ENCODE measurements around the gene ISG15. TPM values are rescaled to one million over a fixed set of nuclear protein-coding genes. Genes with fewer than 3 reads are reported as not detected.

The ISG15 gene
- total and polyA plus RNA-seq, 2 of the 13 experiments (the other 11 are each of a cell fraction or from before 2014, with no cell fraction given), result 42.1 to 54.9 TPM

- intact Hi-C loops (cut with micrococcal nuclease; ENCODE audit: unreplicated experiment) (loop anchor here (10.0 kb wide), 1 partner anchor 229 kb away; the partner anchor contains the start of genes B3GALT6 and SDF4), in situ Hi-C loops (cut with HindIII; ENCODE audit: extremely low pct_ligation_motif_present, low pct_unique_long_range_greater_than_20kb) (no loop called here)
- no peak overlapping the region for H2AFZ ChIP-seq (ENCODE audit: low read length)
- peak overlapping the region; percentile 87 for H3K4me2 ChIP-seq (ENCODE audit: low read depth, low read length)
- POLR2A ChIA-PET, result interaction anchor here (0.7 to 4.1 kb wide), 15 partner anchors 8 to 281 kb away, joined by 3 to 61 read pairs (median 4); partner anchors contain the start of genes AGRN, ISG15 and UBE2J2
- H3K9me3 ChIP-seq (ENCODE audit: low read length), result no peaks in the 10 kb centered on the region
- H3K4me1 ChIP-seq (ENCODE audit: insufficient read depth, low read length), result peaks cover 54% of the 10 kb centered on the region
- ATAC-seq, result peak; percentile 17
- 7% methylated on average over 3 of the region's 23 CpGs for WGBS (ENCODE audit: low lambda C conversion rate)
- no peaks in the 10 kb centered on the region for H3K36me3 ChIP-seq (replicated peaks in 1 of 2; ENCODE audit: control insufficient read depth in 1 of 2, insufficient read depth in 2 of 2, low read length in 2 of 2)
- no peak for DNase-seq (ENCODE audit: low spot score)
- no peaks in the 10 kb centered on the region for H3K27me3 ChIP-seq (ENCODE audit: control insufficient read depth in 1 of 2, insufficient read depth in 2 of 2, low read length in 2 of 2)
- TSS peak; percentile 70 for BruUV-seq (replicated peaks)
- H4K20me1 ChIP-seq (ENCODE audit: insufficient read depth, low read length), result no peaks in the 10 kb centered on the region
- CTCF ChIA-PET (ENCODE audit: low intra/inter-chr PET ratio, low total read pairs), result no interaction called here
- FAIRE-seq, result no peak
- peak overlapping the region; percentile 88 for H3K27ac ChIP-seq (ENCODE audit: extremely low read length, insufficient read depth, low read length)
- H3K79me2 ChIP-seq (ENCODE audit: insufficient read depth, low read length), result peaks cover 12% of the 10 kb centered on the region
- peak overlapping the region; percentile 56 to 77 (median 70) for H3K4me3 ChIP-seq (replicated peaks in 1 of 3; ENCODE audit: insufficient read depth in 1 of 3, low read depth in 2 of 3, low read length in 3 of 3)
- peak overlapping the region; percentile 77 for H3K9ac ChIP-seq (ENCODE audit: insufficient read depth, low read depth, low read length)
- TF ChIP-seq REXO4 (CRISPR knock-in tag; IDR thresholded peaks at IDR 0.05; ENCODE audit: borderline replicate concordance) (no peak), HES4 (CRISPR knock-in tag; IDR thresholded peaks at IDR 0.05; ENCODE audit: borderline replicate concordance) (peak; percentile 68; the same call in 1 of the 2 replicates), SUZ12 (IDR thresholded peaks at IDR 0.05; ENCODE audit: low read depth, low read length) (no peak), DPF2 (CRISPR knock-in tag; IDR thresholded peaks at IDR 0.05; ENCODE audit: borderline replicate concordance, low read depth) (no peak), HNF4A (CRISPR knock-in tag; IDR thresholded peaks at IDR 0.05) (no peak), ZNF776 (CRISPR knock-in tag; IDR thresholded peaks at IDR 0.05) (0 out of 2 replicates have a peak, but pooled peaks have one; percentile 54), ZNF33A (CRISPR knock-in tag; IDR thresholded peaks at IDR 0.05; ENCODE audit: borderline replicate concordance) (no peak), ZNF788 (CRISPR knock-in tag; IDR thresholded peaks at IDR 0.05; ENCODE audit: borderline replicate concordance) (no peak), EED (CRISPR knock-in tag; IDR thresholded peaks at IDR 0.05) (peak; percentile 19; the same call in 1 of the 2 replicates), ZNF333 (CRISPR knock-in tag; IDR thresholded peaks at IDR 0.05; ENCODE audit: borderline replicate concordance) (no peak; the same call in 1 of the 2 replicates), ZKSCAN8 (CRISPR knock-in tag; IDR thresholded peaks at IDR 0.05; ENCODE audit: borderline replicate concordance) (no peak), TRIM24 (CRISPR knock-in tag; IDR thresholded peaks at IDR 0.05) (no peak), ZNF234 (CRISPR knock-in tag; conservative IDR thresholded peaks at IDR 0.05) (peak; percentile 93; the same call in 1 of the 2 replicates), ISL2 (CRISPR knock-in tag; IDR thresholded peaks at IDR 0.05) (no peak), ZNF704 (CRISPR knock-in tag; IDR thresholded peaks at IDR 0.05; ENCODE audit: borderline replicate concordance) (no peak), NBN (conservative IDR thresholded peaks at IDR 0.05) (no peak), XBP1 (CRISPR knock-in tag; IDR thresholded peaks at IDR 0.05) (no peak)
- TF ChIP-seq, protein P1, sequence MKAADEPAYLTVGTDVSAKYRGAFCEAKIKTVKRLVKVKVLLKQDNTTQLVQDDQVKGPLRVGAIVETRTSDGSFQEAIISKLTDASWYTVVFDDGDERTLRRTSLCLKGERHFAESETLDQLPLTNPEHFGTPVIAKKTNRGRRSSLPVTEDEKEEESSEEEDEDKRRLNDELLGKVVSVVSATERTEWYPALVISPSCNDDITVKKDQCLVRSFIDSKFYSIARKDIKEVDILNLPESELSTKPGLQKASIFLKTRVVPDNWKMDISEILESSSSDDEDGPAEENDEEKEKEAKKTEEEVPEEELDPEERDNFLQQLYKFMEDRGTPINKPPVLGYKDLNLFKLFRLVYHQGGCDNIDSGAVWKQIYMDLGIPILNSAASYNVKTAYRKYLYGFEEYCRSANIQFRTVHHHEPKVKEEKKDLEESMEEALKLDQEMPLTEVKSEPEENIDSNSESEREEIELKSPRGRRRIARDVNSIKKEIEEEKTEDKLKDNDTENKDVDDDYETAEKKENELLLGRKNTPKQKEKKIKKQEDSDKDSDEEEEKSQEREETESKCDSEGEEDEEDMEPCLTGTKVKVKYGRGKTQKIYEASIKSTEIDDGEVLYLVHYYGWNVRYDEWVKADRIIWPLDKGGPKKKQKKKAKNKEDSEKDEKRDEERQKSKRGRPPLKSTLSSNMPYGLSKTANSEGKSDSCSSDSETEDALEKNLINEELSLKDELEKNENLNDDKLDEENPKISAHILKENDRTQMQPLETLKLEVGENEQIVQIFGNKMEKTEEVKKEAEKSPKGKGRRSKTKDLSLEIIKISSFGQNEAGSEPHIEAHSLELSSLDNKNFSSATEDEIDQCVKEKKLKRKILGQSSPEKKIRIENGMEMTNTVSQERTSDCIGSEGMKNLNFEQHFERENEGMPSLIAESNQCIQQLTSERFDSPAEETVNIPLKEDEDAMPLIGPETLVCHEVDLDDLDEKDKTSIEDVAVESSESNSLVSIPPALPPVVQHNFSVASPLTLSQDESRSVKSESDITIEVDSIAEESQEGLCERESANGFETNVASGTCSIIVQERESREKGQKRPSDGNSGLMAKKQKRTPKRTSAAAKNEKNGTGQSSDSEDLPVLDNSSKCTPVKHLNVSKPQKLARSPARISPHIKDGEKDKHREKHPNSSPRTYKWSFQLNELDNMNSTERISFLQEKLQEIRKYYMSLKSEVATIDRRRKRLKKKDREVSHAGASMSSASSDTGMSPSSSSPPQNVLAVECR (CRISPR knock-in tag; IDR thresholded peaks at IDR 0.05; ENCODE audit: borderline replicate concordance), result no peak
- TF ChIP-seq, protein P2, sequence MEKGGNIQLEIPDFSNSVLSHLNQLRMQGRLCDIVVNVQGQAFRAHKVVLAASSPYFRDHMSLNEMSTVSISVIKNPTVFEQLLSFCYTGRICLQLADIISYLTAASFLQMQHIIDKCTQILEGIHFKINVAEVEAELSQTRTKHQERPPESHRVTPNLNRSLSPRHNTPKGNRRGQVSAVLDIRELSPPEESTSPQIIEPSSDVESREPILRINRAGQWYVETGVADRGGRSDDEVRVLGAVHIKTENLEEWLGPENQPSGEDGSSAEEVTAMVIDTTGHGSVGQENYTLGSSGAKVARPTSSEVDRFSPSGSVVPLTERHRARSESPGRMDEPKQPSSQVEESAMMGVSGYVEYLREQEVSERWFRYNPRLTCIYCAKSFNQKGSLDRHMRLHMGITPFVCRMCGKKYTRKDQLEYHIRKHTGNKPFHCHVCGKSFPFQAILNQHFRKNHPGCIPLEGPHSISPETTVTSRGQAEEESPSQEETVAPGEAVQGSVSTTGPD (CRISPR knock-in tag; IDR thresholded peaks at IDR 0.05), result no peak
These were observed 7.5 kb upstream of the ISG15 start for GRCh38 chr1:1005774-1006304.

All from HepG2 (cell line).